Adipose tissue (tissue), 3 donors: Measurements from ENCODE around the gene CENPX. TPM values are rescaled to one million over a fixed set of nuclear protein-coding genes. Genes with fewer than 3 reads are reported as not detected.

Source experiments
- H3K27ac ChIP-seq: one replicate; pipeline ENCODE4 v1.5.1; 2013; ENCODE audit warnings: low read depth, low read length
- WGBS, 3 donors: extraction: QIAGEN DNeasy Blood & Tissue Kit; methylation state at CpG; one replicate each; pipeline ENCODE4 v1.1.7; 2013; 5-methylcytosine and 5-hydroxymethylcytosine counted together
- polyA plus RNA-seq, 3 donors: library from polyadenylated mRNA; stranded (reverse); fragments of 200-250 nt; gene quantifications; one replicate each; pipeline ENCODE4 v1.2.3, GENCODE V29; 2013
- donor health status: healthy with polysubstance abuse.
- donor health status: Bipolar disorder and iron deficiency.
- donor health status: healthy.

CENPX gene
- polyA plus RNA-seq, 3 donors: 60.7 to 80.9 (median 76.8) TPM

DNA sequence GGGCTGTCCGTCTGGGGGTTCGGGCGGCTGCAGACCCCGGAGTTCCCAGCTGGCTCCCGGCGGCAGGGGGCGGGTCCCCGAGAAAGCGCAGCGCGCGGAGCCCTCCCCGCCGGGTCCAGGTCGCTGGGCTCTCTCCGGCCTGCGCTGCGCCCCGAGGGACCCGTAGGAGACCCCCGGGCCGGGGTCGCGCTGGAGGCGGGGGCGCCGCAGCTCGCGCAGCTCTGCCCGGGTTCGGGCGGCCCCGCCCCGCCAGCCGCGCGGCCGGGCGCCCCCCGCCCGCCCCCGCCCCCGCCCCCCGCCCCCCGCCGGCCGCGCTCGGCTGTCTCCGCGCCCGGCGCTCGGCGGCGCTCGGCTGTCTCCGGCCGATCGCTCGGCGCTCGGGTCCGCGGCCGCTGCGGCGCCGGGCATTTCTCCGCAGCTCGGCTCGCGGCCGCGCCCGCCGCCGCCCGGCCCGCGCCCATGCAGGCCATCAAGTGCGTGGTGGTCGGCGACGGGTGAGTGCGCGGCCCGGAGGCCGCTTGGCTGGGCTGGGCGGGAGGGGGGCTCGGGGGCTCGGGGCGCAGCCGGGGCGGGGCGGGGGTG lies 8.7 kb upstream of the CENPX start, which contains the start of gene RAC3:
Gene RAC3 (plus strand): TSS at position 376 of the 582 bp plus-strand sequence. CDS start 84 bp downstream, at position 460.
- 0 to 1% (median 0%) methylated on average over 4 to 88 of the region's 96 CpGs for WGBS, 3 donors
- no peak within 1 kb of the TSS for H3K27ac ChIP-seq

DNA sequence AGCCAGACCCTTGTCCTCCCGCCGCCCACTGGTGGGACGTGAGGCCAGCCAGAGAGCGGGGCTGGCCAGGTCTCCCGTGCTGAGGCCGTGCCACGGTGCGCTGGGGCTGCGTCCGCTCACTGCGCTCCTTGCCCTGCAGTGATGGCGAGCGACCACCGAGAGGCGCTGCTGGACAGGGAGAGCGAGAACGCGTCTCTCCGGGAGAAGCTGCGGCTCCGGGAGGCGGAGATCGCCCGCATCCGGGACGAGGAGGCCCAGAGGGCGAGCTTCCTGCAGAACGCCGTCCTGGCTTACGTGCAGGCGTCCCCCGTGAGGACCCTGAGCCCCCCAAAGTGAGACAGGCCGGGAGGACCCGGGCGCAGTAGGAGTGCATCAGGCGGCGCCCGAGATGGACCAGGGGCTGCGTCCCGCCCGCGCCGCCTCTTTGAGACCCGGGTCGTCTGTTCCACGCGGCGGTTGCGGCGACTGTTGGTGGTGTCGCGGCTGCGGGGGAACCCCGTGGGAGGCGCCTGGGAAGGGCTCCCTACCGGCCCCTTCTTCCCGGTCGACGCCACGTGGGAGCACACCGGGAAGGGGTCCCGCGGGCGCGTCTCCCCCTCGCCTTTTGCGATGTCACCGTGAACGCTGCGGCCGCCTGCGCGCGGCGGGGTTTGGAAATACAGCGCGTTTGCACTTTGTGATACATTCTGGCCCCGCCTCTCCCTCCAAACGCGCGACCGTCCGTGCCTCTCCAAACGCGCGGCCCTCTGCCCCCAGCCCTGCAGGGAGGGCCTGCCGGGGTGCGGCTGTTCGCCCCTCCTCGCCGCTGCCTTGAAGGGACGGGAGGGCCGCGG lies 8.0 kb upstream of the CENPX start:
- no peak overlapping the region for H3K27ac ChIP-seq
- WGBS, 3 donors: 0 to 1% (median 1%) methylated on average over 57 to 94 of the region's 94 CpGs

DNA sequence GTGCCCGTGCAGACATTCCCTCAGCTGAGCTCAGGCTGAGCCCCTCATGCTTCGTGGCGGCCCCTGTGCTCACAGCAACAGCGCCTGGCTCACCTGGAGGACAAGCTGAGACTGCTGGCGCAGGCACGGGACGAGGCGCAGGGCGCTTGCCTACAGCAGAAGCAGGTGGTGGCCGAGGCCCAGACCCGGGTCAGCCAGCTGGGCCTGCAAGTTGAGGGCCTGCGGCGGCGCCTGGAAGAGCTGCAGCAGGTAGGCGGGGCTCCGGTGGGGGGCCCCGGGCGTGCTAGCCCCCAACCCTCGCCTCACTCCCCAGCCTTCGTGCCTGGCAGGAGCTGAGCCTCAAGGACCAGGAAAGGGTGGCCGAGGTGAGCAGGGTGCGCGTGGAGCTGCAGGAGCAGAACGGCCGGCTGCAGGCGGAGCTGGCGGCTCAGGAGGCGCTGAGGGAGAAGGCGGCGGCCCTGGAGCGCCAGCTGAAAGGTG lies 7.4 kb upstream of the CENPX start:
- H3K27ac ChIP-seq: no peak overlapping the region
- 66 to 73% (median 69%) methylated on average over 25 to 31 of the region's 31 CpGs for WGBS, 3 donors

DNA sequence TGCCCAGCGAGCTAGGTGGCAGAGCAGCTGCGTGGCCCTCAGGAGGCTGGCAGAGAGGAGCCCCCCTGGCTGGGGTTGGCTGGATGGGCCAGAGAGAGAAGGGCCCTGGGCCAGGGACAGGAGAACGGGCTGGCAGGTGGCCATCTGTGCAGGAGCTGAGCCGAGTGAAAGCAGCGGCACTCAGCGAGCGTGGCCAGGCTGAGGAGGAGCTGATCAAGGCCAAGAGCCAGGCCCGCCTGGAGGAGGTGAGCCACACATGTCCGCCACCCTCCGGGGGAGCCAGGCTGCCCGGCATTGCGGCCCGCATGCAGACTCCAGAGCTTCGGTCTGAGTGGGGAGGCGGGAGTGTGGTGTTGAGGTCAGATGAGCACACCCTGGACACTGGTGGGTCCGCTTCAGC lies 6.7 kb upstream of the CENPX start:
- no peak overlapping the region for H3K27ac ChIP-seq
- 87 to 94% (median 92%) methylated on average over 16 of the region's 16 CpGs for WGBS, 3 donors

DNA sequence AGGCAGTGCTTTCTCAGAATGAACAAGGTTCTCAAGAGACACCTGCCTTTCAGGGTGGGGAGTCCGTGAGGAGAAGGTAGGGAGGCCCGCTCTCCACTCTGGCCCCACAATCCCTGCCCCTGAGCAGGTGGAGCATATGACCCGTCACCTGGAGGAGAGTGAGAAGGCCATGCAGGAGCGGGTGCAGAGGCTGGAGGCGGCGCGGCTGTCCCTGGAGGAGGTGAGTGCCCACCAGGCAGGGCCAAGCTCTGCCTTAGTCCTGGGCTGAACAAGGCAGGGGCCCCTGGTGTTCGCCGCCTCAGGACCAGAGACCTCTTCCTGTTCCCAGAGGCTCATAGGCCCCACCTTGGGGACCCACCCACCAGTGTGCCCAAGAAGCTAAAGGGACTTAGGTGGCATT lies 6.3 kb upstream of the CENPX start:
- H3K27ac ChIP-seq: no peak overlapping the region
- WGBS, 3 donors: 94 to 98% (median 97%) methylated on average over 9 of the region's 9 CpGs

DNA sequence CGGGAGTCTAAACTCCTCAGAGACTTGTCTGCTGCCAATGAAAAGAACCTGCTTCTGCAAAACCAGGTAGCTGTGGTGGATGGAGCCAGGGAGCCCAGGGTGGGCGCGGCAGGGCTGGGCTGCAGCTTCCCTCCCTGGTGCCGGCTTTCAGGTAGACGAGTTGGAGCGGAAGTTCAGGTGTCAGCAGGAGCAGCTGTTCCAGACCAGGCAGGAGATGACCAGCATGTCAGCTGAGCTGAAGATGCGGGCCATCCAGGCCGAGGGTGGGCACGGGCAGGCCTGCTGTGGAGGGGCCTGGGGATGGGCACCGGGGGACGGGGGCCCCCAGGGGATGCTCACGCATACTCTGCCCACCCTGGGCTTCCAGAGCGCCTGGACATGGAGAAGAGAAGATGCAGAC lies 5.6 kb upstream of the CENPX start:
- H3K27ac ChIP-seq: no peak overlapping the region
- WGBS, 3 donors: 96 to 98% (median 96%) methylated on average over 13 of the region's 13 CpGs

DNA sequence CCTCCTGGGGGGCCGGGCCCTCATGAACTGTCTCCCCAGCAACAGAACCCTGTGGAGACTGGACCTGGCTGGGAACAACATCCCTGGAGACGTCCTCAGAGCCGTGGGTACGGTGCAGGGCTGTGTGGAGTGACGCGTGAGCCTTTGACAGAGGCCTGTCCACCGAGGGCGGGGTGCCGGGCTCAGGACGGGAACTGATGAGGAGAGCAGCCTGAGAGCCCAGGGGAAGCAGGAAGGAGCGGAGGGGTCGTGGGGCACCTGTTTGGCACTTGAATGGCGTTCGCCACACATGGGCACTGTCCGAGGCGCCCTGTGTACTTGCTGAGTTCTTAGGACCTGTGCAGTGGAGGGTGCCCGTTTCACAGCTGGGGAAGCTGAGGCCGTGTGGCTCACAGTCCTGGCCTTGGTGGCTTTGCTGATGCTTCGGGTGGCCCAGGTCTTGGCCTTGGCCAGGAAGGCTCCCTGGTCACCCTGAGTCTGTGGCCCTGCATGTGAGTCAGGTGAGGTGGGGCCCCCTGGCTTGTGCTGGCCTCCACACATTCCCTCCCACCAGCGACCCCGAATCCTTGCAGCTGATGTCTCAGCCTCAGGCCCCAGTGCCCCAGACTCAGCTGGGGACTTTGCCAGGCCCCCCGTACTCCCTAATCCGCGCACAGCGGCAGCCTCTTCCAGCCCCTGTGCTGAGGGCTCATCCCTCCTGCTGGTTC lies 2.9 kb upstream of the CENPX start:
- no peak overlapping the region for H3K27ac ChIP-seq
- 94 to 96% (median 95%) methylated on average over 21 to 25 of the region's 25 CpGs for WGBS, 3 donors

DNA sequence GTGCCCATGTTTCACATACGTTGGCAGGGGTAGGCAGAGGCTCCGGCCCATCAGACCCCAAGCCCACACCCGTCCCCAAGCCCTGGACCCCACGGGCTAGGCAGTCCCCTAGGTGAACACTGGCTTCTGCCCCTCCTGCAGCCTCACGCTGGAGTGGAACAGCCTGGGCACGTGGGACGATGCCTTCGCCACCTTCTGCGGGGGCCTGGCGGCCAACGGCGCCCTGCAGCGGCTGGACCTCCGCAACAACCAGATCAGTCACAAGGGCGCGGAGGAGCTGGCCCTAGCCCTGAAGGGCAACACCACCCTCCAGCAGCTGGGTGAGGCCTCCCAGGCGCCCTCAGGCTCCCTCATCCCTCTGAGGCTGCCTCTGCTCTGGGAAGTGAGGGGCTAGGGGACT lies 2.2 kb upstream of the CENPX start:
- no peak overlapping the region for H3K27ac ChIP-seq
- 93 to 96% (median 95%) methylated on average over 17 of the region's 17 CpGs for WGBS, 3 donors

DNA sequence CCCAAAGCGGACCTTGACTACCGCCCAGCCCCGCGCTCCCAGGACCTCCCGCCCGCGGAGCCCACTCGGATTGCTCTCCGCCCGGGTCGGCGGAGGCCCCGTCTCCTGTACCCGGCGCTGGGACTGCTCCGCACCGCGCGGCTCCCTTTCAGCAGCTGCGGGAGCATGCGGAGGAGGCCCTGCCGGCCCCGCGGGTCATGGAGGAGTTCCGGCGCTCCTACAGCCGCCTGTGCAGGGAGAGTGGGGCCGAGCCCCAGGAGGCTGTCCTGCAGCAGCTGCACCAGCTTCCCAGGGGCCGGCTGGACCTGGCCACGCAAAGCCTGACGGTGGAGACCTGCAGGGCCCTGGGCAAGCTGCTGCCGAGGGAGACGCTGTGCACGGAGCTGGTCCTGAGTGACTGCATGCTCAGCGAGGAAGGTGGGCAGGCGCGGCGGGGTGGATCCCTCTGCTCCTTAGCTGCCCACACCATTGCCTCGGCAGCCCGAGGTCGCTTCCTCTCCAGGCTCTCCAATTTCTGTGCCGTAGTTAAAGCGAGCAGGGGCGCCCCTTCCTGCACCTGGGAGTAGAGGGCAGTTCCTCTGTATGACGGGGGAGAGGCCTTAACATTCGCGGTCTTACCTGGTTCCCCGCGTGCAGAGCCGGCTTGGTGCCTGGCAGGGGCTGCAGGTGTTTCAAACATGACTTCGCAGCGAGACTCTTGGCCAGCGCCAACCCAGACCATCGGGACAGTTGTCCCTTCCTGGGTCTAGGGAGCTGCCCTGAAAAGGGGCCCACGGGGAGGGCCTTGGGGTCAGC lies 966 bp upstream of the CENPX start:
- WGBS, 3 donors: 3 to 7% (median 4%) methylated on average over 41 to 55 of the region's 55 CpGs
- H3K27ac ChIP-seq: no peak overlapping the region

DNA sequence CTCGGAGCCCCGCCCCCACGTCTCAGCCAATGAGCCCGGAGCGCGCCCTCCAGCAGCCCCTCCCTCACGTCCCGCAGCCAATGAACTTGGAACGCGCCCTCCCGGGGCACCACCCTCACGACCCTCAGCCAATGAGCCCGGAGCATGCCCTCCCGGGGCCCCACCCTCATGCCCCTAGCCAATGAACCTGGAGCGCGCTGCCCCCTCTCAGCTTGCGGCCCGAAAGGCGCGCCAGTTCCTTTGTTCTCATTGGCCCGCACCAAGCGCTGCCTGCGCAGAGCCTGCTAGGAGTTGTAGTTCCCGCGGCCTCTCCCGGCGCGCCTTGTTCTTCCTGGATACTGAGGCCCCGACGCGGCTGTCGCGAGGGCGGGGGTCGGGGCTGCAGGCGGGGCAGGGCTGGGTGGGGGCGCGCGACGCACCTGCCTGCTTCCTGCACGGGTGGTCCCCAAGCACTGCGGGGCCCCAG lies 336 bp upstream of the CENPX start, which contains the start of gene LRRC45:
Gene LRRC45 (plus strand): TSS at position 325 of the 466 bp plus-strand sequence. CDS start 339 bp downstream, outside the sequence.
- 0 to 1% (median 0%) methylated on average over 27 to 42 of the region's 42 CpGs for WGBS, 3 donors
- H3K27ac ChIP-seq: no peak within 1 kb of the TSS

DNA sequence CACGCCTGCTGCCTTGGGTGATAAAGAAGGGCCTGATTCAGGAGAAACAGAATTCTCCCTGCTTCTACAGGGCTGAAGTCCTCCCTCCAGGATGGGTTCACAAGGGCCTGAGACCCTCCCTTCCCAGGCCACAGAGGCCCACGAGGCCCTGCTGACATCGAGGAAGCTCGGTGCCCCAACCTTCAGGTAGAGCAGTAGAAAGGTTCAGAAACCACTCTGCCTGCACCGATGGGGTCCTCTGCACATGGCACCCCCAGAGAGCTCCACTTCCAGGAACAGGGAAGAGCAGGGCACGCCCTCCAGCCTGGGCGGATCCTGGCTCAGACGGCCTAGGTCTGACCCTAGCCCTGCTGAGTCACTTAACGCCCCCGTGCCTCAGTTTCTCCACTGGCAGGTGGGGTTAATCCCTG lies 773 bp downstream of the CENPX start:
- 5 to 10% (median 7%) methylated on average over 10 of the region's 10 CpGs for WGBS, 3 donors
- H3K27ac ChIP-seq: no peak overlapping the region

DNA sequence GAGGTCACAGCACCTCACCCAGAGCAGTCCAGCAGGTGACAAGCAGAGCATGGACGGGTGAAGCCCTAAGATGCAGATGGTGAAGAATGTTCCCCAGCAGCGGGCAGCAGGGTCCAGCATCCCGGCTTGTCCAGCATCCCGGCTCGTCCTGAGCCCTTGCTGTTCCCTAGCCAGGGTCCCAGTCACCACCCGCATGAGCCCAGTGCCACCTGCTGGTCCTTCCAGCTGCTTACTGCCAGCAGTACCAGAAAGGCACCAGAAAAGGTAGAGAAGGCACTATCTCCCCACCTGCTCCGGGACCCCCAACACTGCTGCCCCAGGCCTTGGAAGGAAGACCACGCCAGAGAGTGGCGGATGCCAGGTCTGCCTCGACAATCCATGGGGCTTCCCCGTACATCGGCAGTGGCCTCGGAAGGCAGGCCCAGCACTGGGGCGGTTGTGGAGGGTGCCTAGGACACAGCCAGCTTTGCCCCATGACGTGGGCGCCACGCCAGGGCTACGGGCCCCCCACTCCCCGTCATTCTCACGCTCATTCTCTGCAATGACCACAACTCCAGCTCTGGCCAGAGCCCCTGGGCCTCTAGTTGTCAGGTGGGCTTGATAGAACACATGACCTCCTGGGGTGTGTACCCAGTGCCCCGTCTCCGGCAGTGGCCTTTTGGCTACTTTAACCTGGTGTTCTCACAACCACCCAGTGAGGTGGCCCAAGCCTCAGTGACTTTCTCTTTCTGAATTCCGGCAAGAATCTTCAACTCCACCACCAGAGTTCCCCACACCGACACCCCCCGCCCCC lies 1.4 kb downstream of the CENPX start:
- H3K27ac ChIP-seq: no peak overlapping the region
- 29 to 44% (median 38%) methylated on average over 25 of the region's 25 CpGs for WGBS, 3 donors

DNA sequence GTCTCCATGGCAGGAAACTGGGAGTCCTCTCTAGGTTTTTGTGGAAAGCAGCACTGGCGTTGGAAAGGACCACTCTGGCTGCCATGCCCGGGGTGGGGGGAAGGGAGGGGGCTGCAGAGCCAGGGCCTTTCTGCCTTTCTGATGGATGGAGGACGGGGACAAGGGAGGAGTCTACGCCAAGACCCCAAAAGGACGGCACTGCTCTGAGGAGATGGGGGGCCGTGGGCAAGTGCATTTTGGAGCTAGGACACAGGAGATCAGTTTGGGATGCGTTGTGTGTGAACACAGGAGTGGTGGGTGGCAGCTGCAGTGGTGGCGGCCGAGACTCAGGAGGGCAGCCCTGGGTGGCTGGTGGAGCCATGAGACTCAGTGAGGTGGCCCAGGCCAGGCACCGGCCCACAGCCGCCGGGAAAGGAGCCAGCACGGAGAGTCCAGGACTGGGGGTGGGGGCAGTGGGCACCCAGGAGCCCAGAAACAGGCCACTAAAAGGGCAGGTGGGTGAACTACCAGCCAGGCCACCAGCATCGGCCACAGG lies 2.0 kb downstream of the CENPX start:
- no peak overlapping the region for H3K27ac ChIP-seq
- WGBS, 3 donors: 72 to 85% (median 75%) methylated on average over 14 of the region's 14 CpGs

DNA sequence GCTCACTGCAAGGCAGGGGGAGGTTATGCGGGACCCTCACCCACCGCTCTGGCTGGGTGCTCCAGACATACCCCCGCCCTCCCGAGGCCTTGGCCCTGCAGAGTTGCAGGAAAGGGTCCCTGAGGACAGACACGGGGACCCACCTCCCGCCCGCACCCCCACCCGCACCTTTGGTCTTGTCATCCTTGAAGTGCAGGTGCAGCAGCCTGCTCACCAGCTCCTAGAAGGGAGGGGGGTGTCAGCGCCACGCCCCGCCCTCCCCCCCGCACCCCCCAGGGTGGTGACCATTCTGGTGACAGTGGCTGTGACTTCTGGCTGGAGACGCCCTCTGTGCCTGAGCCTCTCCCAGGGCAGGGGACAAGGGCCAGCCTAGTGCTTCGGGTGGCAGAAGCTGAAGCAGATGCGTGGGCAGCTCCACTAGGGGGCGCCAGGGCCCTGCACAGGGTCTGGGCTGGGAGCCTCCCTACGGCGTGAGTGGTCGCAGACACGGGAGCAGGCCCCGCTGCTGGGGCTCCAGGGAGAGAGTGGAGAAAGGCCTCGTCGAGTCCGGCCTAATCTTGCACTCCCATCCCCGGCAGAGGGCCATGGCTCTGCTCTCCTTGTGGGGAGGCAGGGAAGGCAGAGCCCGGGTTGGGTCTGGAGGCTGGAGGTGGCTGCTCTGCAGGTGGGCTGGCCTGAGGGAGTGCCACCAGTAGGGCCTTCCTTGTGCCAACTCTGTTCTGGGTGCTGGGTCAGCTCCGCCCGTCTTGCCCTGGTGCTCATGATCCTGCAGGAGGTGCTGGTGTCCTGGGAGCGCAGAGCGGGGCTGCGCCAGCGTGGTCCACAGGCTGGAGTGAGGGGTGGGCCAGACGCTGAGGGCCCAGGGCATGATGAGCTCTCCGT lies 2.7 kb downstream of the CENPX start:
- no peak overlapping the region for H3K27ac ChIP-seq
- WGBS, 3 donors: 68 to 69% (median 69%) methylated on average over 33 to 34 of the region's 34 CpGs

DNA sequence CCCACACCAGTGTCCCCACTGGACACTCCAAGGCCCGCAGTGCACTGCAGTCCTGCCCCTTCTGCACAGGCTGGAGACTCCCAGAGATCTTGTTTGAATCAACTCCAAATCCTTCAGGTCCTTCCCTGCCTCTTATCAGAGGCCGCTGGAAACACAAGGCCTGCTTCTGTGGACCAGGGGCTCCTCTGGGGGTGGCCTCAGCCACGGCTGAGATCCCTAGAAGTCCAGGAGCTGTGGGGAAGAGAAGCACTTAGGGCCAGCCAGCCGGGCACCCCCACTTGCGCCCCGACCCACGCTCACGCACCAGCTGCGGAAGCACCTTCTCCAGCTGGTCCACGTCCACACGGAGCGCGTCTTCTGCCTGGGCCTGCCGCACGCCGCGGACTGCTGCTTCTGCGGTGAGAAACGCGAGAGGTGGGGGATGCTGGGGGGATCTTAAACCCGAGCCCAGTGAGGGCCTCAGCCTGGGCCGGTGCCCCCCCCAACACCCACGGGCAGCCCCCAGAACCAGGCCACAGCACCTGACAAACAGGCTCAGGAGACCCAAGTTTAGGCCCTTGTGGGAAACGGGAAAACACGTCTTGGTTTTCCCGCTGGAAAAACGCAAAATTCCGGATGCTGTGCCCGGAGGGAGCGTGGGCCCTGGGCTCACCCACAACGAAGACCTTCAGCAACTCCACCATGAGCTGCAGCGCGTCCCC lies 3.5 kb downstream of the CENPX start:
- WGBS, 3 donors: 83 to 87% (median 85%) methylated on average over 33 of the region's 33 CpGs
- H3K27ac ChIP-seq: no peak overlapping the region
